CD4-positive, alpha-beta T cell treated with Interleukin-4 for 1 hour (primary cell): ENCODE data around the gene RNU6-7.

Experiments
- DNase-seq, 2 donors: peaks; one replicate each; pipeline ENCODE4 v3.0.0-alpha.2; 2020 to 2022

The RNU6-7 gene

DNA sequence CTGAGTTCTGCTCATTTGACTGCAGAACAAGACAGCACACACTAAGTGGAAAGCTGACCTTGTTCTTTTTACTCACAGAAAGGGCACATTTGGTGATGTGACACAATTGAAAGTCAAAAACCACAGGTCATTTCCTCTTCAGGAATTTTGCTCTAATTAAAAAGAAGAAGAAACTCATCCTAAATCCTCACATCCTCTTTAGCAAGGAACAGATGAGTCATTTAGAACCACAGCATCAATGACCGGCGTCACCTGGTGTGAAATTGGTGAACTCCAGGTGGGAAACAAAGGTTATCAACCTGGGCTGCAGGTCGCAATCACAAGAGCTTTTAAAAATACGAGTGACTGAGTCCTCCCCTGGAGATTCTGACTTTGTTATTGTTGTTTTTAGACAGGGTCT, 4.1 kb downstream of the RNU6-7 start:
- DNase-seq, result peak in 1 of 2 donors; percentile 18

GRCh38 chr14:32206552-32206951, 4.7 kb downstream of the RNU6-7 start:
- no peak for DNase-seq

GRCh38 chr14:32208490-32208889, 6.6 kb downstream of the RNU6-7 start:
- no peak for DNase-seq

- no peak for DNase-seq
Measured at GRCh38 chr14:32209471-32209870, 7.6 kb downstream of the RNU6-7 start.

- no peak for DNase-seq
Measured at GRCh38 chr14:32211068-32211404, 9.2 kb downstream of the RNU6-7 start.

DNA sequence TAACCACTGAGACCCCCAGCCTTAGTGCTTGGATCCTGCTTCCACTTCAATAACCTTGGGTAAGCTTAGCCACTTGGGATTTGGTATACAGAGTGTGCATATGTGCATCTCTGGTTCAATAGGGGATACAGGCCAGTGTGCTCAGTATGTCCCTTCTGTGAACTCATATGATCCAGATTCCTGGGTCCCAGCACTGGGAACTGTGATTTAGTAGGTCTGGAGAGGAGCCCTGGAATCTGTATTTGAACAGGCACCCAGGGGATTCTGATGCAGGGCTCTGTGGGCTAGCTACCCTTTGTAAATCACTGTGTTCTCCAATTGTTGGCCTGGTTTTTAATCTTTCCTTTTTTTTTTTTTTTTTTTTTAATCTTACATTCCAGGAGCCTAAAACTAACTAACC, 11.0 kb downstream of the RNU6-7 start:
- no peak for DNase-seq

DNA sequence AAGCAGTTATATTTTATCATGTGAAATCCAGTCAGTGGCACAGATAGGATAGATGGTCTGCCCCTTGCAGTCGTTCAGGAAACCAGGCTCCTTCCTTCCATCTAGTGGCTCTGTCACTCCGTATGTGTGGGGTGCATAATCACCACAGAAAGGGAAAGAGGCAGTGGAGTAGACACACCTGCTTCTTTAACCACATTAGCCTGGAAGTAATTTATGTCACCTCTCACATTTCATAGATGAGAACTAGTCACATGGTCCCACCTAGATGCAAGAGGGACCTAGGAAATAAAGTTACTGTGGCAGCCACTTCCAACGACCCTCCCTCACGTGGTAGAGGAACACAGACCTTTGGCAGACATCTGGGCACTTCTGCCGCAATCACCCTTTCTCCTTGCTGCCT, 15.5 kb downstream of the RNU6-7 start:
- DNase-seq, result no peak

DNA sequence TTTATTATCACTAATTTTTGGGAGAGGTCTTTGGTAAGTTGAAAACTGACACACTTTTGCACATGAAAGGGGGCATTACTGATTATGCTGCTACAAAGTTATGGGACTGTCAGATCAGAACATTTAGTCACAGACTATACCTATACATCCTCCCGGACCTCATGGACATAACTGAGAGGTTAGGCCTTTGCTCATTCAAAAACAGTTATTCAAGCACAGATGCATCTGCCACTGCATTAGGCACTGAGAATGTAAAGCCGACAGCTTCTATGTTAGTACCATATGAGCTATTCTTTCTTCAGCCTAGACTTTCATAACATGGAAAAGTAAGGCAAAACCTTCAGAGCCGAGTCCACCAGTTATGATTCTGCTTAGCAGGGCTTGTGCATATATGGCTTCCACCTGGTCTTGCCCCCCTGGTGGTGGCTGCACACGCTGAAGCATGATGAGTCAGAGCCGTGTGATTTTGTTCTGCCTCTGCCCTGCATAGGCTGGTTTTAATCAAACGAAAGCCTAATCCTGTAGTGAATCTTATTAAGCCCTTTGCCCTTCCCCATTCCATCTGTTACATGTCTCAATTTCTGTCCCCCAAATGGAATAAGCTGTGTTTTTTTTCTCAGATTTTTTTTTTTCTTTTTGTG, 23.0 kb downstream of the RNU6-7 start:
- DNase-seq, result no peak

GRCh38 chr14:32225378-32225920, 23.6 kb downstream of the RNU6-7 start:
- DNase-seq, result no peak

GRCh38 chr14:32226056-32226455, 24.2 kb downstream of the RNU6-7 start:
- DNase-seq, result no peak

DNA sequence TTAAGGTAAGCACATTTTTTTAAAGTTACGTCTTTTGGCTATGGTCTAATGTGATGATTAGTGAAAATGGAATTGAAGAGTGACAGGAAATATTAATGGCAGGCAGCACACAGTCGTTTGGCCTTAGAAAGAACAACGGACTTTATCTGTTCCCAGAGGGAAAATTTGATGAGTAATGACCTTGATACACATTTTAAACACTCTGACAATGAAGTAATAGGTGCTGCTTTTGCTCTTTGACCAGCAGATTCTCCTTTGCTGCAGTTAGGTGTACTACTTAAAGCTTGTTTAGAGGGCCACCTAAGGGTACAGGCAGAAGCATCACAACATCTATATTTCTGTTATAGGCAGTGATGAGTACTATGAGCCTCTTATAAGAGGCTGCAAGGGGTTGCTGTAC, 28.3 kb downstream of the RNU6-7 start:
- no peak for DNase-seq

GRCh38 chr14:32230695-32231280, 28.9 kb downstream of the RNU6-7 start:
- DNase-seq, result no peak

DNA sequence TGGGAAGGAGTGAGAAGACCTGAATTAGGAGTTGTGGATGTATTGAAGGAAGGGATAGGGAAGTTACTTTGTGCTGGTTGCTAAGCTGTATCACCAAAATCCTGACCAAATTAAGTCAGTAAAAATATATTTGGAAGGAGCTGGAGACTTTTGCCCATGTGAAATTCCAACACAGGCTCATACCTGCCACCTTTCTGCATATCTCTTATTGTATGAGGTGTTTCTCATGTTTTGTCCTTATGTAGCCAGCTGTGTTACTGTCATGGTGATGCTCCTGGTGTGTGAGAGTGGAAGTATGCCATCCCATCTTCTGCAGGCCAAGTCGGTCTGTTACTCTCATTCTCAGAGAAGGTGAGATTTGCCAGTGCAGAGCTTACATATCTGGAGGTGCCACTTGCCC, 30.6 kb downstream of the RNU6-7 start:
- no peak for DNase-seq

- no peak for DNase-seq
Measured at GRCh38 chr14:32233260-32233659, 31.4 kb downstream of the RNU6-7 start.

DNA sequence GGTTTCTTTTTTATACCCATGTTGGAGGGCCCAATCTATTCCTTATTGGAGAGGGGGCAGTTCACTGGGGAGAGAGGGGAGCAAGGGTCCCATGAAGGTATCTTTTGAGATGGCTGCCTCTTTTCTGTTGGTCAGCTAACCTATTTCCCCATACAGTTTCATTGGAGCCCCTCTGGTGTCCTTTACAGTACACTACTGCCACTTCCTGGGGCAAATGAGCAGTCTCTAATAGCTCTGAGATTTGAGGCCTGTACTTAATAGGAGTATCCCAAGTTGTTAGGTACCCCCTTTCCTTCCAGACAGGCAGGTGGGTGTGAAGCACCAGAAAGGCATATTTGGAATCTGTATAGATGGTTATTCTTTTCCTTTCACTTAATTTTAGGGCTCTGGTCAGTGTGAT, 42.6 kb downstream of the RNU6-7 start:
- DNase-seq, result no peak

GRCh38 chr14:32246751-32247150, 44.9 kb downstream of the RNU6-7 start:
- DNase-seq, result no peak

GRCh38 chr14:32249371-32249770, 47.5 kb downstream of the RNU6-7 start:
- no peak for DNase-seq

- DNase-seq, result no peak
Measured at GRCh38 chr14:32249780-32250179, 47.9 kb downstream of the RNU6-7 start.

- no peak for DNase-seq
Measured at GRCh38 chr14:32250681-32251080, 48.8 kb downstream of the RNU6-7 start.

- DNase-seq, result no peak
Measured at GRCh38 chr14:32251530-32251929, 49.7 kb downstream of the RNU6-7 start.
